GM12878 (cell line): ENCODE results near the gene TRAPPC3. TPM values are rescaled to one million over a fixed set of nuclear protein-coding genes. Genes with fewer than 3 reads are reported as not detected.

Experiments
- ATAC-seq: fragments of 200-7000 bp; cut with Tn5 transposase; 3 replicates; pipeline ENCODE4 v1.9.1; 2020; ENCODE audit warnings: mild to moderate bottlenecking, moderate library complexity
- BruUV-seq: library from RNA; stranded (reverse); fragments of 400-500 nt; replicated peaks from 2 replicates; lab custom pipeline; 2021; lab: Mats Ljungman, UMichigan
- CTCF ChIA-PET: fragments of 300-600 bp; sonication (Branson Sonifier 250); formaldehyde crosslinking; extraction: SDS; loops from one replicate; lab custom pipeline; 2021; ENCODE audit warnings: inconsistent platforms; lab: Yijun Ruan, JAX
- POLR2A ChIA-PET: fragments of 350-600 bp; formaldehyde crosslinking; extraction: SDS; loops from one replicate; lab custom pipeline; 2021; ENCODE audit warnings: inconsistent platforms; lab: Charles Lee
- RAD21 ChIA-PET: fragments of 300-600 bp; sonication (Branson Sonifier 250); formaldehyde crosslinking; loops from one replicate; lab custom pipeline; 2023; ENCODE audit warnings: antibody characterized with exemption; ENCODE audit not compliant: unreplicated experiment; lab: Charles Lee
- SMC1A ChIA-PET: fragments of 300-600 bp; sonication (Branson Sonifier 250); formaldehyde crosslinking; loops from one replicate; lab custom pipeline; 2023; ENCODE audit not compliant: unreplicated experiment, uncharacterized antibody; lab: Charles Lee
- DNase-seq: peaks from one replicate; pipeline ENCODE4 v3.0.0-alpha.2; 2011; ENCODE audit warnings: low read depth, low spot score
- FAIRE-seq: peaks from 3 replicates; lab custom pipeline; 2011; peaks lifted over from hg19 to GRCh38; lab: Jason Lieb, UNC
- H2AFZ ChIP-seq: 2 replicates; pipeline ENCODE4 v1.6.0; 2011; ENCODE audit warnings: low read depth, low read length, control low read depth; ENCODE audit not compliant: control insufficient read depth
- H3K27ac ChIP-seq: 2 replicates; pipeline ENCODE4 v1.5.1; 2011; ENCODE audit warnings: control low read depth; ENCODE audit not compliant: control insufficient read depth, insufficient read depth
- H3K27me3 ChIP-seq, 2 experiments: replicated peaks in 1 of 2; 2 replicates each; pipeline versions ENCODE4 v1.6.0 to v1.6.1; 2011; ENCODE audit warnings: low read length in 1 of 2; ENCODE audit not compliant: control insufficient read depth in 2 of 2, insufficient read depth in 2 of 2
- H3K36me3 ChIP-seq, 2 experiments: 2 replicates each; pipeline ENCODE4 v1.5.1; 2011; ENCODE audit warnings: low read length in 1 of 2; ENCODE audit not compliant: control insufficient read depth in 2 of 2, insufficient read depth in 2 of 2
- H3K4me1 ChIP-seq: 2 replicates; pipeline ENCODE4 v1.6.1; 2011; ENCODE audit warnings: mild to moderate bottlenecking, low read length, moderate library complexity, mixed read lengths; ENCODE audit not compliant: control insufficient read depth, insufficient read depth
- H3K4me2 ChIP-seq: 2 replicates; pipeline ENCODE4 v1.6.0; 2011; ENCODE audit warnings: control low read depth; ENCODE audit not compliant: control insufficient read depth, insufficient read depth
- H3K4me3 ChIP-seq: fragments of 200-600 bp; sonication (generic); 2 replicates; pipeline ENCODE4 v1.5.1; 2016
- H3K79me2 ChIP-seq: 2 replicates; pipeline ENCODE4 v1.6.0; 2011; ENCODE audit warnings: low read length; ENCODE audit not compliant: control insufficient read depth, insufficient read depth
- H3K9ac ChIP-seq: 2 replicates; pipeline ENCODE4 v1.8.0; 2011; ENCODE audit warnings: low read length, control low read depth, mixed read lengths; ENCODE audit not compliant: control insufficient read depth, insufficient read depth
- H3K9me3 ChIP-seq: replicated peaks from 3 replicates; pipeline ENCODE4 v1.5.1; 2011; ENCODE audit warnings: mild to moderate bottlenecking, low read length; ENCODE audit not compliant: control insufficient read depth, insufficient read depth
- H4K20me1 ChIP-seq: 2 replicates; pipeline ENCODE4 v1.6.0; 2011; ENCODE audit not compliant: control insufficient read depth, insufficient read depth
- ATF2 ChIP-seq: IDR thresholded peaks from 2 replicates; pipeline ENCODE4 v1.6.1; 2012; ENCODE audit warnings: low read length, inconsistent platforms
- CEBPB ChIP-seq, 2 experiments: fragments of 150-350 bp in 1 of 2; IDR thresholded peaks; 2 replicates each; pipeline ENCODE4 v1.6.1; 2012 to 2014; ENCODE audit warnings: low read depth in 2 of 2, low read length in 2 of 2, borderline replicate concordance in 1 of 2, inconsistent platforms in 1 of 2
- CHD2 ChIP-seq: IDR thresholded peaks from 2 replicates; pipeline ENCODE4 v1.6.1; 2011; ENCODE audit warnings: low read depth, low read length, improper control_type of control experiment, borderline replicate concordance
- ETV6 ChIP-seq, 2 experiments: fragments of 450-650 bp in 1 of 2; IDR thresholded peaks in 1 of 2; conservative IDR thresholded peaks in 1 of 2; 2 replicates each; pipeline ENCODE4 v1.6.1; 2014; ENCODE audit warnings: antibody characterized with exemption in 1 of 2, borderline replicate concordance in 1 of 2, low read depth in 1 of 2, mild to moderate bottlenecking in 1 of 2, moderate library complexity in 1 of 2
- NFIC ChIP-seq: IDR thresholded peaks from 2 replicates; pipeline ENCODE4 v1.6.1; 2012; ENCODE audit warnings: low read depth, mild to moderate bottlenecking, inconsistent platforms, low read length, moderate library complexity
- NFYA ChIP-seq: IDR thresholded peaks from 2 replicates; pipeline ENCODE4 v1.6.1; 2011; ENCODE audit warnings: low read depth, mild to moderate bottlenecking, low read length, improper control_type of control experiment, borderline replicate concordance
- NR2C1 ChIP-seq: fragments of 450-650 bp; IDR thresholded peaks from 2 replicates; pipeline ENCODE4 v1.6.1; 2017; ENCODE audit warnings: antibody characterized with exemption, mild to moderate bottlenecking, moderate library complexity
- SKIL ChIP-seq: fragments of 450-650 bp; IDR thresholded peaks from 2 replicates; pipeline ENCODE4 v1.6.1; 2017; ENCODE audit warnings: mild to moderate bottlenecking, low read depth, inconsistent platforms; ENCODE audit not compliant: poor library complexity, severe bottlenecking
- SUZ12 ChIP-seq: fragments of 200-600 bp; sonication (generic); IDR thresholded peaks from one replicate; pipeline ENCODE4 v1.6.1; 2018; ENCODE audit warnings: antibody characterized with exemption, mild to moderate bottlenecking; ENCODE audit not compliant: unreplicated experiment
- ZNF24 ChIP-seq: fragments of 450-650 bp; IDR thresholded peaks from 2 replicates; pipeline ENCODE4 v1.6.1; 2017; ENCODE audit warnings: antibody characterized with exemption, mild to moderate bottlenecking
- whole genome bisulfite sequencing: methylation state at CpG from one replicate; pipeline ENCODE4 v1.1.6; 2016; ENCODE audit warnings: low lambda C conversion rate; ENCODE audit not compliant: insufficient replicate concordance, insufficient coverage; ENCODE audit errors: missing lambda C conversion rate; 5-methylcytosine and 5-hydroxymethylcytosine counted together
- in situ Hi-C: fragments of 300-500 bp; cut with MboI; formaldehyde crosslinking; loops from 9 replicates; pipeline ENCODE4 v1.14.3; 2018; ENCODE audit warnings: mixed read lengths
- intact Hi-C: fragments of 100-400 bp; cut with micrococcal nuclease; formaldehyde crosslinking; loops from one replicate; pipeline ENCODE4 v1.14.2; 2022; ENCODE audit not compliant: unreplicated experiment
- polyA plus RNA-seq, 11 experiments: library from polyadenylated mRNA; depleted of rRNA in 4 of 11; unstranded in 6 of 11; stranded (reverse) in 5 of 11; fragments of >200 nt; fragmentation: Nextera tagmentation in 4 of 11; fragmentation: Illumina TruSeq in 1 of 11; extraction: Ambion mirVana in 4 of 11; extraction: Trizol in 1 of 11; gene quantifications; 1 replicate in 1 of 11; 2 replicates in 10 of 11; pipeline versions ENCODE4 v1.2.1 to v1.2.3, GENCODE V29; 2011 to 2016; ENCODE audit warnings: inconsistent platforms in 2 of 11, missing spikeins in 2 of 11, low read depth in 1 of 11
- total RNA-seq, 4 experiments: library from RNA; depleted of rRNA in 3 of 4; stranded (reverse); fragments of >200 nt in 3 of 4; fragmentation: Illumina TruSeq in 1 of 4; extraction: Trizol in 1 of 4; gene quantifications; 2 replicates each; pipeline versions ENCODE4 v1.2.1 to v1.2.3, GENCODE V29; 2013 to 2021
- TF ChIP-seq, protein P1 (sequence below): fragments of 450-650 bp; IDR thresholded peaks from 2 replicates; pipeline ENCODE4 v1.6.1; 2016; ENCODE audit warnings: mild to moderate bottlenecking

TRAPPC3 gene
- total and polyA plus RNA-seq, 10 of the 15 experiments (the other 5 are each of a cell fraction or from before 2014, with no cell fraction given): 14.7 to 122 (median 70.5) TPM

DNA sequence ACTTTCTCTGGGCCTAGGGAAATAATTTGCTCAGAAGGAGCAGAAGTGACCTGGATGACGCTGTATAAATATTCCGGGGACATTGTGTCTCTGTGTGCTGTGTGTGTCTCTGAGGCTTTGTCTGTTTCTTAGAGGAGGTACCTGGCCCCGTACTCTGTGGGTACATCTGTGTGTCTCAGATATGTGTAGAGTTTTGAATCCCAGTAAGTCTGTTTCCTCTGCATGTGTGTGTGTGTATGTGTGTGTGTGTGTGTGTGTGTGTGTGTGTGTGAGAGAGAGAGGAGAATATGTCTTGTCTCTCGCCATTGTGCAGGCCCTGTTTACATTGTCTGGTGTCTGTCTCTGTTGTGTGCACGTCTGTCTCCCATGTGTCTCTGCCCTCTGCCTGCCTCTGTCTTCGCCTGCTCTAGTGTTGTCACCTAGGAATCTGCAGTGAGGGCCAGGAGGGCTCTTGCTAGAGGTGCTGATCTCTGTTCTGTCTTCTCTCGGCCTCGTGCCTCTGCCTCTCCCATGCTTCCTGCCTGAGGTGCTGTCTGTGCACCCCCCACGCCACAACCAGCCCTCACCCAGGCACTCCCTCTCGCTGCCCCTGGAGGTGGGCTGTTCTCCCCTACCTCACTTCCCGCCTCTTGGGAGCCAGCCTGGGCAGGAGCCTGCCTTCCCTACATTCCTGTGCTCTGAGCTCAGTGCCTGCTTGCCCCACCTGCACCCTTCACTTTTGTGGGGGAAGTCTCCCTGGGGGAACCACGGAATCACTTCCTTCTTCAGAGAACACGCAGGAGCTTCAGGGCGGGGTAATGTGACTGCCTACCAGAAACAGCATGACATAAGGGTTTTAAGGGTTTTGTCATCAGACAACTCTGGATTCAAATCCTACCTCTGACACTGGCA, 12.6 kb upstream of the TRAPPC3 start:
- Histone ChIP-seq H3K9ac (peak overlapping the region; percentile 89), H4K20me1 (no peaks in the 10 kb centered on the region; the same call in 1 of the 2 replicates), H2AFZ (0 out of 2 replicates have a peak overlapping the region, but pooled peaks have one; percentile 24), H3K27ac (peak overlapping the region; percentile 95), H3K27me3 (no peaks in the 10 kb centered on the region), H3K4me1 (peaks cover 51% of the 10 kb centered on the region), H3K79me2 (peaks cover 88% of the 10 kb centered on the region), H3K9me3 (no peaks in the 10 kb centered on the region), H3K4me2 (peak overlapping the region; percentile 70), H3K4me3 (peak overlapping the region; percentile 85), H3K36me3 (peaks cover 0 to 8% of the 10 kb centered on the region in 2 experiments; a peak in 2 of 4 replicates)
- ChIA-PET RAD21 (interaction anchor here (0.7 to 6.3 kb wide), 11 partner anchors 11 to 278 kb away, joined by 3 to 146 read pairs (median 4); partner anchors contain the start of genes THRAP3 and TRAPPC3), POLR2A (interaction anchor here (0.6 to 5.4 kb wide), 11 partner anchors 10 to 1314 kb away, joined by 3 to 86 read pairs (median 5); partner anchors contain the start of genes THRAP3 and TRAPPC3), SMC1A (interaction anchor here (0.8 to 7.5 kb wide), 10 partner anchors 11 to 235 kb away, joined by 3 to 135 read pairs (median 4); partner anchors contain the start of genes SH3D21 and TRAPPC3), CTCF (interaction anchor here (0.9 to 7.3 kb wide), 11 partner anchors 8 to 125 kb away, joined by 3 to 136 read pairs (median 5); partner anchors contain the start of genes THRAP3 and TRAPPC3)
- in situ Hi-C loops (no loop called here), intact Hi-C loops (no loop called here)
- peak; percentile 60 for ATAC-seq
- WGBS: 31% methylated on average over 14 of the region's 14 CpGs
- no peak for DNase-seq
- TSS peak; percentile 80 for BruUV-seq
- no peak for FAIRE-seq
- no peak for TF ChIP-seq ATF2
- TF ChIP-seq, protein P1, sequence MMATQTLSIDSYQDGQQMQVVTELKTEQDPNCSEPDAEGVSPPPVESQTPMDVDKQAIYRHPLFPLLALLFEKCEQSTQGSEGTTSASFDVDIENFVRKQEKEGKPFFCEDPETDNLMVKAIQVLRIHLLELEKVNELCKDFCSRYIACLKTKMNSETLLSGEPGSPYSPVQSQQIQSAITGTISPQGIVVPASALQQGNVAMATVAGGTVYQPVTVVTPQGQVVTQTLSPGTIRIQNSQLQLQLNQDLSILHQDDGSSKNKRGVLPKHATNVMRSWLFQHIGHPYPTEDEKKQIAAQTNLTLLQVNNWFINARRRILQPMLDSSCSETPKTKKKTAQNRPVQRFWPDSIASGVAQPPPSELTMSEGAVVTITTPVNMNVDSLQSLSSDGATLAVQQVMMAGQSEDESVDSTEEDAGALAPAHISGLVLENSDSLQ: no peak
- no peak for TF ChIP-seq NFYA
- peak; percentile 35; the same call in 1 of the 2 replicates for TF ChIP-seq CHD2
- no peak for TF ChIP-seq SUZ12
- TF ChIP-seq SKIL: no peak
- no peak for TF ChIP-seq ETV6 (conservative IDR thresholded peaks at IDR 0.05 in 1 of 2, IDR thresholded peaks at IDR 0.05 in 1 of 2; ENCODE audit: borderline replicate concordance in 1 of 2, low read depth in 1 of 2)
- no peak for TF ChIP-seq CEBPB (IDR thresholded peaks at IDR 0.05; ENCODE audit: borderline replicate concordance in 1 of 2, low read depth in 2 of 2, low read length in 2 of 2)
- TF ChIP-seq ZNF24: 0 out of 2 replicates have a peak, but pooled peaks have one; percentile 16
- TF ChIP-seq NFIC: no peak
- TF ChIP-seq NR2C1: no peak
